Epithelial cell of prostate (primary cell): ENCODE measurements around the gene ANAPC2.

Experiments used
- DNase-seq: peaks from one replicate; pipeline ENCODE4 v3.0.0-alpha.2; 2011; ENCODE audit warnings: low read depth, low spot score
- H3K27ac ChIP-seq: fragments of 450-650 bp; 2 replicates; pipeline ENCODE4 v1.5.1; 2017; ENCODE audit warnings: mild to moderate bottlenecking

Gene ANAPC2

DNA sequence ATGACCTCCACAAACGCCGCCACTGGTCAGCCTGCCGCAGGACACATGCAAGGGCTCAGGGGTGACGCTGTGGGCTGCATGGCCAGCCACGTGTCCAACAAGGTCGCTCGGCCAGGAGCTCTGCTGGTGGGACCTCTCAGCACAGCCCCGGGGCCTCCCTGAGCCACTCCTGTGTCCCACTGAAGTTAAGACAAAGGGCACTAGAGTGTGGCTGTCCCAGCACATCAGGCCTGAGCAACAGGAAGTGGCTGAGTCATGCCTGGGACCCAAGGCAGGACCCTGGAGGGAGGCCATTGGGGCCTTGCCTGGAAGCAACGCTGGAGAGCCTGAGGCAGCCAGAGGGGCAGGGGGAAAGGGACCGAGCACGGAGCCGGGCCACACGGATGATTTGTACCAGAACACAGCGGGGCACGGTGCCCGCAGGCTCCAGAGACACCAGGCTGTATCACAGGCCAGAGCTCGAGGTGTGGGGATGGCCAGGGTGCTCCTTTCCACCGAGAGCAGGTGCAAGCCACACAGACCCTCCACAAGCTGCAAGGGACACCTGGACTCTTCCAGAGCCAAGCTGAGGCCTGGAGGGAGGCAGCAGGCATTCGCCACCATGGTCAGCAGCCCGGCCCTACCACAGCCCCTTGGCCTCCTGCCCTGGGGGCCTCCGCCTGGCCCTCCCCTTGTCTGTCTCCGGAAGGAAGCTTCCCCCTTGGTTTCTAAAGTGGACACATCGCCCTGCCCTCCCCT is 10.0 kb downstream of the ANAPC2 start:
- DNase-seq = no peak
- H3K27ac ChIP-seq = no peak overlapping the region

DNA sequence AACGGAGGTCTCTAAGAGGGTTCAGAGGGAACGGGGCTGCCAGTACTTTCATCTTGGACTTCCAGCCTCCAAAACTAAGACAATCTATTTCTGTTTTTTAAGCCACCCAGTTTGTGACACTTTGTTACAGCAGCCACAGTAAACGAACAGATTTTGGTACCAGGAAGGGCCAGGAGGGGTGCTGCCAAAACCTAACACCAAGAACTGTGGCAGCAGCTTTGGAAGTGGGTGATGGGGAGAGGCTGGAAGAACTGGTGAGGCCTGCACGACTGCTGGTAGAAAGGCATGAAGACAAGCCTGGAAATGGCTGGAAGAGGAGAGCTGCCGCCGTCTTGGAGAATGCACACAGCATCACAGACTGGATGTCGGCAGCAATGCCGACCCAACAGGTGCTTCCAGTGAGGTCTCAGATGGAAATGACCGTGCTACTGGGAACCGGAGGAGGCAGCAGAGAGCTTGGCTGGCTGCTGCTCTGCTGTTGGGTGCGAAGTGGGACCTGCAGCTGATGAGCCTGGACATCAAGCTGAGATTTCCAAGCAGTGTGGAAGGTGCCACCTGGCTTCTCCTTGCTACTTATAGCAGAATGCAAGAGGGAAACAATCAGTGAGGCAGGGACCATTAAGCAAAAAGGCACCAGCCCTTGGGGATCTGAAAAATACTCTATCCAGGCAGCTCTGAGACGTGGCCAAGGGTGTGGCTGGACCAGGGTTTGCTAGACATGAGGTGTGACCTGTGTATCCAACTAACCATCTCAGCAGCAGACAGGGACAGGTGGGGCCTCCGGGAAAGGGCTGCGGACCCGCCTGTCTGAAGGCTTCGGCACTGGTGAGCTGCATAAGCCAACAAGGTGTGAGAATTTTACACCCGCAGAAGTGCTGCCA is 11.8 kb downstream of the ANAPC2 start:
- no peak overlapping the region for H3K27ac ChIP-seq
- DNase-seq = no peak

DNA sequence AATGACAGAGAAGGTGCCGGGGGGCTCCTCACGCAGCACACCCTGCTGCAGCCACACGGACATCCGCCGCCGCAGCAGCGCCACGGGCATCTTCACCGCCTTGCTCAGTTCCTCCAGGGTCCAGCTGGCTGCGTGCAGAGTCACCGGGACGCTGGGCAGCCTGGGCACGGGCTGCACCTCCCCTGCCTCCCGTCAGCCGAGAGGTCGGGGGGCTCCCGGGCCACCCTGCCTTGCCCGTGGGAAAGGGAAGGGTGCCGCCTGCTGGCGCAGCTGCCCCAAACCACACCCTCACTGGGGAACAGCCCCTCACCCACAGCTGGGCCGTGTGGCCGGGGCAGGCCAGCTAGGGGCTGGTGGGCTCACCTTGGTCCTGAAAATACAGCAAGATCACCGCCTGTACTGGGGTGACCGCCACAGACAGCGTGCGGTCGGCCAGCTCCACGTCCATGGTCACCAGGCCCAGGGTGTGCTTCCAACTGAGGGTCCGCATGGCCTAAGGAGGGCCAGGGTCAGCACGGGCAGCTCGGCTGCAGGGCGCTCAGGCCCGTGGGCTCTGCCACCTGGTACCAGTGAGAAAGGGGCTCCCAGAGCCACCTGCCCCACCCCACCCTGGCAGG is 12.9 kb downstream of the ANAPC2 start:
- H3K27ac ChIP-seq = no peak overlapping the region
- no peak for DNase-seq

DNA sequence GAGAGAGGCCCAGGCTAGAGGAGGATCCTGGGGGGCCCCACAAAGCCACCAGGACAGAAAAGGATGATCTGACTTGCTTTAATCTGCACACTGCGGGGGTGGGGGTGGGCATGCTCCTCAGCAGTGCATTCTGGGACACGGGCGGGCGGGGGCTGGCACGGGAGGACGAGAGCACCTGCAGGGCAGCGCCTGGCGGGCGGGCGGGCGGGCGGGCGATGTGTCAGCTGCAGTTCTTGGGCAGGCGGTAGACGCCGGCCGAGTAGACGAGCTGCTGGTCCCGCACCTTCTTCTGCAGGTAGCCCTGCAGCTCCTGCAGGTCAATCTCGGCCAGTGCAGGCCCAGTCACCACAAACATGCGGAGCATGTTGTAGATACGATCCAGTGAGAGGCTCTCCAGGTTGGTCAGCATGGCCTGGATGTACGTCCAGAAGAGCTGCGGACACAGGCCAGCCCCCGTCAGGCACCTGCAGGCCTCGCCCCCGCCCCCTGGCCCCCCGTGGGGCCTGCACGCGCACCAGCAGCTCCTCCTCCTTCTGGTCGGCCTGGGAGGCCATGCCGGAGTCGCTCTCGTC is 13.6 kb downstream of the ANAPC2 start:
- no peak overlapping the region for H3K27ac ChIP-seq
- no peak for DNase-seq

DNA sequence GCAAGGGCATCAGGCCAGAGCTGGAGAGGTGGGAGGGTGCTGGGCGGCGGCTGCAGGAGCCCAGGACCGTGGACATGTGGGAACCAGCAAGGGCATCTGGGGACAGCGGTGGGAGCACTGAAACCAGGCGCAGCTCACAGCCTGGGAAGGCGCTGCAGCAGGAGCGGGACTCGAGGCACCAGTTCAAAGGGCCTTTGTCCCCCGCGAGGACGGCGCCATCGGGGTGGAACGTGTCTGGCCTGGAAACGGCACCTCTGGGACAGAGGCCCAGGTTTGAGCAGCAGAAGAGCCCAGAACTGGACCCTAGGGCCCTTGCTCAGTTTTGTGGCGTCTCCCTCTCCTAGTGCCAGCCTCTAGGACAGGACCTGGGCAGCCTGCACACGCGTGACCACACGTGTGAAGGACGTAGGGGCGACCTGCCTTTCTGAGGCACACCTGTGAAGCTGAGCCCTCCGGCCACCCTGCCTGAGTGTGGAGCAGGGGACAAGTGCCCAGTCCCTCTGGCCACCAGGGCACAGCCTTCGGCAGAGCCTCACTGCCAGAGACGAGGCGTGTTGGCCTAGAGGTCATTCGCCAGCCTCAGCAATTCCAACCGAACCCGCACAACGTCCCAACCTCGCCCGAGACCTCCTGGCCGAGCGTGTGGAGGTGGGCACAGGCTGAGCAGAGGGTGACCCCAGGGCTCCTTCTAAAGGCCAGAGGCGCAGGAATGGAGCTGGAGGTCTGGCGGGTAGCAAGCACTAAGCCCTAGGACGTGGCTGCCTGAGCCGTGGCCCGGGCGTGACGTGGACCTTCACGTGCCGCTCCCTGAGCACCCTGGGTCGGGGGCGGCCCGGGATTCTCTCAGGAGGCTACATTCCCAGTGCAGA is 14.3 kb downstream of the ANAPC2 start:
- no peak for DNase-seq
- no peak overlapping the region for H3K27ac ChIP-seq

DNA sequence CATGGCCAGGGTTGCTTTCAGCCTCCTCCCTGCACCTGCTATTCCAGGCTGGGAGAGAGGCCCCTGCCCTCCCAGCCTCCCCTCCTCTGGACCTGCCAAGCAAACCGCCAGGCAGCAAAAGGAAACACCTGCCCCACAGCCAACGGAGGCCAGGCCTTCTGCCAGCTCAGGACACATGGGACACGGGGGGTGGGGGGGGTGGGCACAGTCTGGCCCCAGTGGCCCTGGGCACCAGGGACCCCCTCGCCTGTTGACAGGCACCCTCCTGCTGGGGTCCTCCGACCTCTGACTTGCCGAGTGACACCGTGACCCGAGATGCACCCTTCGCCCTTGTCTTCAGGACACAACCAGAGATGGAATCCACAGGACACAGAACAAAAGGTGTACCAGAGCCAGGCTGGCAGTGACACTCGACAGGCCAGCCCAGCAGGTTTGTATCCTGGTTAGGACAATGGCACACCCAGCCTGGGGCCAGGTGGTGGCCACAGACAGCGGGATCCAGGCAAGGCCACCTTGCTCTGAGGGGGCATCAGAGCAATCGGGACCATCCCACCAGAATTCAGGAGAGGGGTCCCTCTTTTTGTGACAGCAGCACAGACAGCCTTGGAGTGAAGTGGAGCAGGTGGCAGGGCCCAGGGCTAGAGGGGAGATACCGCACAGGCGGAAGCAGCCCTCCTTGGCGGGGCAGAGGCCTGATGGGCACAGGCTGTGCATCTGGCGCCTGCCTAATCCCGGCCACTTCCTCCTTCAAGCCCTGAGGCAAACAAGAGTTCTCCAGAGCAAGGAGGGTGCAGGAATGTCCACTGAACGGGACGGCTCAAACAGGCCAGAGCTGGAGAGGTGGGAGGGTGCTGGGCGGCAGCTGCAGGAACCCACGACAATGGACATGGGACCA is 15.2 kb downstream of the ANAPC2 start:
- no peak for DNase-seq
- peak overlapping the region; percentile 12 for H3K27ac ChIP-seq

DNA sequence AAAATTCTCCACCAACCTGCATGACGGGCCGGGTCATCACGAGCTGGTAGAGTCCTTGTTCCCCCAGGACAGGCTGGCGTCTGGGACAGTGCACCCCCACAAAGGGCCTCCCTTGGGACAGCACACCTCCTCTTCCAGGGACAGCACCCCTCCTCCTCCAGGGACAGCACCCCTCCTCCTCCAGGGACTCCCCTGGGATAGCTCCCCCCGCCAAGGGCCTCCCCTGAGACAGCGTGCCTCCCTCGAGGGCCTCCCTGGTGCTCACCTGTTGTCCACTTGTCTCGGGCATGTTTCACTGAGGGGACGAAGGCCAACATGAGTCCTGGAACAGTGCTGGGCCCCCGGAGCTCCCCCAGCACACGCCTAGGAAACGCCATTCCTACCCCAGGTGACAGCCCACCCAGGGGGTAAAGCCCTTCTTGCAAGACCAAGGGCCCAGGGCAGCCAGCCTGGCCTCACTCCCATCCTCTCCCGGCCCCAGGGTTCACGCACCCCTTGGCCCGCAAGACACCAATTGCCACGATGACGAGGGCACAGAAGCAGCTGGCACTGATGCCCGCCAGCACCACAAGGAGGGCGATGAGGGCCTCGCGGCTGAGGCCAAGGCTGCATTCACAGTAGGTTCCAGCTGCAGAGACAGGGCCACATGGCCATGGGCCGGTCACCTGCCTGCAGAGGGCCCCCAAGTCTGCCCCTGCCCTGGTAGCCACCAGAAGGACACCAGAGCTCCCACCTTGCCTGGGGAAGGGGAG is 17.0 kb downstream of the ANAPC2 start:
- no peak for DNase-seq
- no peak overlapping the region for H3K27ac ChIP-seq

DNA sequence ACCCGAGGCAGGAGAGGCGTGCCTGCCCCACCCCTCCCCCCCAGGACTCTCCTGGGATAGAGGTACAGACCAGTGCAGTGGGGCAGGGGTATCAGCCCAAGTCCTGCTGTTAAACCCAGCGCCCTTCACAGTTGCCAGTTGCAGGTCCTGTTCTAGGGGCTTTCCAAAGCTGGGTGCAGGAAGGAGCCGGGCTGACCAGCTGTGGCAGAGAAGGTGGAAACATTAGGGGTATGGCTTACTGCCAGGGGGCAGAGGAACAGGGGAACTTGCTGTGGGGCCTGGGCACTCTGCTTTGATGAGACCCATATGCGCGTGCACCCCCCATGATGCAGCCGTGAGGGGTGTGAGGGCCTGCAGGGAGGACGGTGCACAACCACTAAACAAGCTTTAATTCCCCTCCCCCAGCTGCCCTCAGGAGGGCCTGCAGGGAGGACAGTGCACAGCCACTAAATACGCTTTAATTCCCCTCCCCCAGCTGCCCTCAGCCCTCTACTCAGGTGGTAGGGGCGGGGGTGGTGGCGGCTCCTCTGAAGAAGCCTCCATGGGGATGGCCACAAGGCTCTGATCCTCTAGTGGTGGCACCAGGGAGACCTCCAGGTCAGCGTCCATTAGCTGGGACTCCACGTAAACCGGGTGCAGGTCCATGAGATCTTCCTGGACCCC is 17.7 kb downstream of the ANAPC2 start:
- no peak overlapping the region for H3K27ac ChIP-seq
- DNase-seq = no peak

DNA sequence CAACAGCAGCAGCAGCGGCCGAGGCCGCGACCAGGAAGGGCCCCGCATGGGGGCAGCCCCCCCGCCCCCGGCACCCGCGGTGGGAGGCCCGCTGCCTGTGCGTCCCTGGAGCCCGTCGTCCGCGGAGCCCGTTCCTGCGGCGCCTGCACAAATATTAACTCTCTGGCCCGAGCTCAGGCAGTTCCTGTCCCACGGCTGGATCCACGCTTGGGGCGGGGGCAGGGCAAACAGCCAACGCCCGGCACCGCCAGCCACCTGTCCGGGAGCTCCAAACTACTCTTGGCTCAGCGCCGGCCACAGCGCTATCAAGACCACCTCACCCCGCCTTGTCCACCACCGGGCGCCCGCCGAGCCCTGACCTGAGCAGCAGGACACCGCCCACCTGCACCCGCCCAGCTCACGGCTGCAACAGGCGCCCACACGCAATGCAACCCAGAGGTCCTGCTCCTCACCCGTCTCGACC is 18.4 kb downstream of the ANAPC2 start, which contains the start of gene LRRC26:
LRRC26 (minus strand) TSS at position 156 of the 463 bp plus-strand sequence; CDS start at position 48, 108 bp downstream.
- H3K27ac ChIP-seq = no peak within 1 kb of the TSS
- no peak for DNase-seq

DNA sequence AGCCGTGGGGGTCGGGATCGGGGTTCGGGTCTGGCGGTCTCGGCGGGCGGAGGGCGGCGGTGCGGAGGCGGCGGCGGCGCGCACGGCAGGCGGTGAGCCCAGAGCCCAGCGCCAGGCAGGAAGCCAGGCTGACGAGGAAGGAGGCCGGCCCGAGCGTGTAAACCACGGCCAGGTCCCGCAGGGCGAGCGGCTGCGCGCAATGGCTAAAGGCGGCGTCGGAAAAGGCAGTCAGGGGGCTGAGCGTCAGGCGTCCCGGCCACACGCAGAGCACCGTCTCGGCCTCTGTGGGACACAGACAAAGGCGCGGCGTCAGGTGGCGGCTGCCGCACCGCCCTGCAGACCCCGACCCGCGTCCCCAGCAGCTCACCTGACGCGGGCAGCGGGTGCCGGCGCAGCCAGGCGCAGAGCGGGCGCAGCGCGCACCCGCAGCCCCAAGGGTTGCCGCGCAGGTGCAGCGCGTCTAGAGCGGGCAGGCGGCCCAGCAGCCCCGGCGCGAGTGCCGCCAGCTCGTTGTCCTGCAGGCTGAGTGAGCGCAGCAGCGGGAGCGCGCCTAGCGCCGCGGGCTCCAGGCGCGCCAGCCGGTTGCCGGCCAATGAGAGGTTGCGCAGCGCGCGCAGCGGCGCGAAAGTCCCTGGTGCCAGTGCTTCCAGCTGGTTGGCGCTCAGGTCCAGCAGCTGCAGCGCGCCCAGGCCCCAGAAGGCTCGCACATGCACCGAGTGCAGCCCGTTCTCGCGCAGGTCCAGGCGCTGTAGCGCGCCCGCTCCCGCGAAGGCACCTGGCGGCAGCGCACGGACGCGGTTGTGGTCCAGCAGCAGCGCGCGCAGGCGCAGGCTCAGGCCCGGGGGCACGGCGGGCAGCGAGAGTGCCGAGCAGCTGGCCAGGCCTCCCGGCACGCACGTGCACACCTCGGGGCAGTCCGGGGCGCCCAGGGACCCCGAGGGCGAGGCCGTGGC is 19.2 kb downstream of the ANAPC2 start:
- H3K27ac ChIP-seq = no peak overlapping the region
- no peak for DNase-seq

DNA sequence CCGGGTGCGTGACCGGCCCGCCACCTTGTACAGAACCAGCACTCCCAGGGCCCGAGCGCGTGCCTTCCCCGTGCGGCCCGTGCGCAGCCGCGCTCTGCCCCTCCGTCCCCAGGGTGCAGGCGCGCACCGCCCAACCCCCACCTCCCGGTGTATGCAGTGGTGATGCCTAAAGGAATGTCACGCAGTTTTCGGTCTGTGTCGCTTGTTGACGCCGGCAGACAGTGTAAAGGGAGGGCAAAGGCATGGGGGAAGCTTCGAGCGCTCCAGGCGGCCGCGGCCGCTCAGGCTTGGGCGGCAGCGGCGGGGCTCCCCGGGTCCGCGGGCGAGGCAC is 19.8 kb downstream of the ANAPC2 start:
- DNase-seq = no peak
- no peak overlapping the region for H3K27ac ChIP-seq

DNA sequence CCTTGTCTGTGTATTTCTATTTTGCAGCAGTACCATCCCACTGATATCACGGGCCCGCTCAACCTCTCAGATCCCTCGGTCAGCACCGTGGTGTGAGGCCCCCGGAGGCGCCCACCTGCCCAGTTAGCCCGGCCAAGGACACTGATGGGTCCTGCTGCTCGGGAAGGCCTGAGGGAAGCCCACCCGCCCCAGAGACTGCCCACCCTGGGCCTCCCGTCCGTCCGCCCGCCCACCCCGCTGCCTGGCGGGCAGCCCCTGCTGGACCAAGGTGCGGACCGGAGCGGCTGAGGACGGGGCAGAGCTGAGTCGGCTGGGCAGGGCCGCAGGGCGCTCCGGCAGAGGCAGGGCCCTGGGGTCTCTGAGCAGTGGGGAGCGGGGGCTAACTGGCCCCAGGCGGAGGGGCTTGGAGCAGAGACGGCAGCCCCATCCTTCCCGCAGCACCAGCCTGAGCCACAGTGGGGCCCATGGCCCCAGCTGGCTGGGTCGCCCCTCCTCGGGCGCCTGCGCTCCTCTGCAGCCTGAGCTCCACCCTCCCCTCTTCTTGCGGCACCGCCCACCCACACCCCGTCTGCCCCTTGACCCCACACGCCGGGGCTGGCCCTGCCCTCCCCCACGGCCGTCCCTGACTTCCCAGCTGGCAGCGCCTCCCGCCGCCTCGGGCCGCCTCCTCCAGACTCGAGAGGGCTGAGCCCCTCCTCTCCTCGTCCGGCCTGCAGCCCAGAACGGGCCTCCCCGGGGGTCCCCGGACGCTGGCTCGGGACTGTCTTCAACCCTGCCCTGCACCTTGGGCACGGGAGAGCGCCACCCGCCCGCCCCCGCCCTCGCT is 20.4 kb downstream of the ANAPC2 start:
- no peak for DNase-seq
- H3K27ac ChIP-seq = no peak overlapping the region

DNA sequence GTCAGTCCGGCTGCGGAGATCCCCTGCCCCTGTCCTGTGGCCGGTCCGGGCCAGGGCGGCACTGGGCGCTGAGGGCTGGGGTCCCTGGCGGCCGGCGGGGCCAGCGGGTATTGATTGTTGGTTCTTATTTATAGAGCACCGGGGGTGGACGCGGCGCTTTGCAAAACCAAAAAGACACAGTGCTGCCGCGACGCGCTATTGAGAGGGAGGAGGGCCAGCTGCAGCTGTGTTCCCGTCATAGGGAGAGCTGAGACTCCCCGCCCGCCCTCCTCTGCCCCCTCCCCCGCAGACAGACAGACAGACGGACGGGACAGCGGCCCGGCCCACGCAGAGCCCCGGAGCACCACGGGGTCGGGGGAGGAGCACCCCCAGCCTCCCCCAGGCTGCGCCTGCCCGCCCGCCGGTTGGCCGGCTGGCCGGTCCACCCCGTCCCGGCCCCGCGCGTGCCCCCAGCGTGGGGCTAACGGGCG is 21.0 kb downstream of the ANAPC2 start:
- H3K27ac ChIP-seq = no peak overlapping the region
- no peak for DNase-seq

DNA sequence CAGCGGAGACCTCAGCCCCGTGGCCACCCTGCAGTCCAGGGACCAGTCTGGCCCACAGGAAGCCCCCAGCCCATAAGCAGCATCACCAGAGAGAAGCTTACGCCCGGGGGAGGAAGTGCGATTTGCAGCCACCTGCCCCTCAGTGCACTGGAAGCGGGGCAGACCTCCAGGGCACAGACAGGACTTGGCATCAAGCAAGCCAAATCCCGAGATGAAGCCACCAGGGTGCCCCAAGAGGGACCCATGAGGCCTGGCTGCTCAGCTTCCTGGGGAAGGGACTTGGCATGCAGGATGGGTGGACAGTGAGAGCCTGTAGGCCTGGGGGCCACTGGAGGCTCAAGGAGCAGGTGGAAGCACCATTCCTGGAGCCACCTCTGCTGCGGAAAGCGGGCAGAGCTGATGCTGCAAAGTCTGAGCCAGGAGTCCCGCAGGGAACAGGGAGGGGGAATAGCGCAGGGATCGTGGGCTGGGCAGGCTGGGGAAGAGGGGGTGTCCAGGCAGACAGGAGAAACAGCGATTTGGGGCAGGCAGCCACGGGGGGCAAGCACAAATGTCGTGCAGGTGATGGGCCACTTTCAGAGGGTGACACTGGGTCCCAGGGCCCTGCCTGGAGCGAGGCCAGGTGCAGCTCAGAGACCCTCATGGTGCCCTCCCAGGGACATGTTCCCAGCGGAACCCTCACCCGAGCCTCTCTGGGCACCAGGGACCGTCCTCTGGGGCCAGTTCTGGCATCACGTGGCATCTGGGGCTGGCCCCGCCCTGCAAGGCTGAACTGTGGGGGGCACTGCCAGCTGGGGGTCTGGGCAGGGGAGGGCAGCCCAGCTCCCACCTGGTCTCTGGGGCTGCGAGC is 21.8 kb downstream of the ANAPC2 start:
- no peak overlapping the region for H3K27ac ChIP-seq
- DNase-seq = no peak
